Ovary (tissue), 1 donor: ENCODE measurements around the gene SLC22A23.

ENCODE experiments used
- EP300 ChIP-seq: sonication (generic); formaldehyde crosslinking; IDR thresholded peaks from one replicate; pipeline ENCODE4 v1.6.1; 2017; ENCODE audit warnings: antibody characterized with exemption
- POLR2A ChIP-seq: fragments of 450-650 bp; IDR thresholded peaks from one replicate; pipeline ENCODE4 v1.6.1; 2017; ENCODE audit warnings: antibody characterized with exemption, mild to moderate bottlenecking, moderate library complexity

- TF ChIP-seq POLR2A: no peak
- TF ChIP-seq EP300: no peak
Measured at GRCh38 chr6:3396503-3397180, 60.2 kb downstream of the SLC22A23 start.
